SU-DHL-6 (cell line): ENCODE measurements around the gene PCYOX1L.

Experiments
- H2AFZ ChIP-seq: fragments of 200-600 bp; sonication (generic); 2 replicates; pipeline ENCODE4 v1.6.1; 2014; ENCODE audit warnings: low read depth, mild to moderate bottlenecking, moderate library complexity, mixed read lengths, antibody characterized with exemption, low read length; ENCODE audit not compliant: severe bottlenecking
- H3F3A ChIP-seq: fragments of 200-600 bp; shearing (Covaris generic); 2 replicates; pipeline ENCODE4 v1.6.0; 2016; ENCODE audit warnings: antibody characterized with exemption, mild to moderate bottlenecking; ENCODE audit not compliant: insufficient read depth
- H3K27ac ChIP-seq: fragments of 200-600 bp; sonication (generic); 2 replicates; pipeline ENCODE4 v1.5.1; 2016; ENCODE audit warnings: low read depth, mild to moderate bottlenecking, low read length, moderate library complexity, mixed read lengths
- H3K27me3 ChIP-seq: fragments of 200-600 bp; sonication (generic), shearing (Covaris generic); 2 replicates; pipeline ENCODE4 v1.6.0; 2014; ENCODE audit warnings: mild to moderate bottlenecking, low read length
- H3K36me3 ChIP-seq: fragments of 200-600 bp; sonication (generic); 2 replicates; pipeline ENCODE4 v1.6.1; 2014; ENCODE audit warnings: mild to moderate bottlenecking, low read length, mixed read lengths
- H3K4me2 ChIP-seq: fragments of 300-600, 200-600 bp; shearing (Covaris generic), sonication (generic); 2 replicates; pipeline ENCODE4 v1.6.0; 2014; ENCODE audit warnings: low read length, low read depth, mild to moderate bottlenecking; ENCODE audit not compliant: poor library complexity, severe bottlenecking
- H3K4me3 ChIP-seq: fragments of 200-600 bp; sonication (generic); 2 replicates; pipeline ENCODE4 v1.5.1; 2014; ENCODE audit warnings: antibody characterized with exemption, low read length, mild to moderate bottlenecking, mixed read lengths; ENCODE audit not compliant: insufficient read depth, poor library complexity, severe bottlenecking
- H3K79me2 ChIP-seq: fragments of 200-600 bp; sonication (generic); 2 replicates; pipeline ENCODE4 v1.6.1; 2014; ENCODE audit warnings: mild to moderate bottlenecking, low read length, moderate library complexity; ENCODE audit not compliant: insufficient read depth
- H3K9ac ChIP-seq: fragments of 200-600 bp; sonication (generic); 2 replicates; pipeline ENCODE4 v1.7.0; 2014; ENCODE audit warnings: mild to moderate bottlenecking, low read length
- H3K9me2 ChIP-seq: fragments of 200-600 bp; sonication (generic); replicated peaks from 2 replicates; pipeline ENCODE4 v1.6.1; 2014; ENCODE audit warnings: low read length; ENCODE audit not compliant: insufficient read depth
- H3K9me3 ChIP-seq: fragments of 200-600 bp; sonication (generic); 2 replicates; pipeline ENCODE4 v1.6.1; 2014; ENCODE audit warnings: low read length, mixed read lengths; ENCODE audit not compliant: insufficient read depth
- H4K20me1 ChIP-seq: fragments of 200-600 bp; sonication (generic); 2 replicates; pipeline ENCODE4 v1.6.1; 2014; ENCODE audit warnings: low read depth, mild to moderate bottlenecking, antibody characterized with exemption, low read length, moderate library complexity, mixed read lengths
- CTCF ChIP-seq: fragments of 200-600 bp; sonication (generic); IDR thresholded peaks from one replicate; pipeline ENCODE4 v1.5.1; 2017; ENCODE audit warnings: antibody characterized with exemption, mild to moderate bottlenecking, low read length, moderate library complexity; ENCODE audit not compliant: insufficient read depth, poor library complexity, severe bottlenecking
- EZH2phosphoT487 ChIP-seq: fragments of 200-600 bp; sonication (generic), shearing (Covaris generic); conservative IDR thresholded peaks from 2 replicates; pipeline ENCODE4 v1.6.1; 2018; ENCODE audit warnings: mild to moderate bottlenecking, antibody characterized with exemption, low read length, moderate library complexity, mixed read lengths

PCYOX1L gene

GRCh38 chr5:149416987-149417710 is 59.3 kb downstream of the PCYOX1L start:
- TF ChIP-seq CTCF (no peak), EZH2phosphoT487 (no peak)
- Histone ChIP-seq H3K4me2 (no peak overlapping the region), H4K20me1 (no peaks in the 10 kb centered on the region), H3K9ac (no peak overlapping the region), H3K36me3 (no peaks in the 10 kb centered on the region), H2AFZ (no peak overlapping the region), H3K9me2 (no peaks in the 10 kb centered on the region), H3K27me3 (no peaks in the 10 kb centered on the region), H3K9me3 (no peaks in the 10 kb centered on the region), H3F3A (no peaks in the 10 kb centered on the region), H3K79me2 (no peaks in the 10 kb centered on the region), H3K4me3 (no peak overlapping the region), H3K27ac (no peak overlapping the region)

GRCh38 chr5:149417711-149418368 is 60.0 kb downstream of the PCYOX1L start:
- no peaks in the 10 kb centered on the region for H4K20me1 ChIP-seq
- H3K9ac ChIP-seq = no peak overlapping the region
- H3K4me3 ChIP-seq = no peak overlapping the region
- TF ChIP-seq EZH2phosphoT487 (no peak), CTCF (no peak)
- no peaks in the 10 kb centered on the region for H3K27me3 ChIP-seq
- no peaks in the 10 kb centered on the region for H3K9me2 ChIP-seq
- no peaks in the 10 kb centered on the region for H3F3A ChIP-seq
- no peak overlapping the region for H3K27ac ChIP-seq
- no peaks in the 10 kb centered on the region for H3K9me3 ChIP-seq
- no peaks in the 10 kb centered on the region for H3K79me2 ChIP-seq
- no peak overlapping the region for H2AFZ ChIP-seq
- H3K36me3 ChIP-seq = no peaks in the 10 kb centered on the region
- H3K4me2 ChIP-seq = no peak overlapping the region

DNA sequence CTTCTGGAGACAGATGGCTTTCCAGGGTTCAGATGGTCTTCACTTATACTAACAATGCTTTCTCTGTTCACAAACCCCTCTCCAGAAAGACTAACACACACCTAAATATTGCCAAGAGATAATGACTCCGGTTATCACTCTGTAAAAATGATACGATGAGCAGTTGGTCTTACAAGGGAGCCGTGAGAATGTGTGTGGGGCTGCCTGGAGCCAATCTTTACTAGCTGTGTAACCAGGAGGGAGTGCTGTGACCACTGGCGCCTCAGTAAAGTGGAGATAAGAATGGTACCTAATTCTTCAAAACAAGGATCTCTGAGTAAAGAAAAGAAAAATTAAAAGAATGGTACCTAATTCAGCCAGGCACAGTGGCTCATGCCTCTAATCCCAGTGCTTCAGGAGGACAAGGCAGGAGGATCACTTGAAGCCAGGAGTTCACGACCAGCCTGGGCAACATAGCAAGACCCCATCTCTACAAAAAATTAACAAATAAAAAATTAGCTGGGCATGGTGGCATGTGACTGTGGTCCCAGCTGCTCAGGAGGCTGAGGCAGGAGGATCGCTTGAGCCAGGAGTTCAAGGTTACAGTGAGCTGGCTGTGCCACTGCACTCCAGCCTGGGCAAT is 61.2 kb downstream of the PCYOX1L start:
- TF ChIP-seq CTCF (no peak), EZH2phosphoT487 (no peak)
- Histone ChIP-seq H3K4me2 (no peak overlapping the region), H3F3A (no peaks in the 10 kb centered on the region), H3K27ac (no peak overlapping the region), H3K27me3 (no peaks in the 10 kb centered on the region), H3K9ac (no peak overlapping the region), H3K36me3 (no peaks in the 10 kb centered on the region), H3K9me3 (no peaks in the 10 kb centered on the region), H3K79me2 (no peaks in the 10 kb centered on the region), H3K9me2 (no peaks in the 10 kb centered on the region), H2AFZ (no peak overlapping the region), H3K4me3 (no peak overlapping the region), H4K20me1 (no peaks in the 10 kb centered on the region)
